ENCODE data around the gene CBARP.
"Not testable (repeated sequence)": the region's sequence is repeated elsewhere in the genome, so short reads cannot be mapped to it uniquely, and the experiment has no call there.

Gene CBARP

DNA sequence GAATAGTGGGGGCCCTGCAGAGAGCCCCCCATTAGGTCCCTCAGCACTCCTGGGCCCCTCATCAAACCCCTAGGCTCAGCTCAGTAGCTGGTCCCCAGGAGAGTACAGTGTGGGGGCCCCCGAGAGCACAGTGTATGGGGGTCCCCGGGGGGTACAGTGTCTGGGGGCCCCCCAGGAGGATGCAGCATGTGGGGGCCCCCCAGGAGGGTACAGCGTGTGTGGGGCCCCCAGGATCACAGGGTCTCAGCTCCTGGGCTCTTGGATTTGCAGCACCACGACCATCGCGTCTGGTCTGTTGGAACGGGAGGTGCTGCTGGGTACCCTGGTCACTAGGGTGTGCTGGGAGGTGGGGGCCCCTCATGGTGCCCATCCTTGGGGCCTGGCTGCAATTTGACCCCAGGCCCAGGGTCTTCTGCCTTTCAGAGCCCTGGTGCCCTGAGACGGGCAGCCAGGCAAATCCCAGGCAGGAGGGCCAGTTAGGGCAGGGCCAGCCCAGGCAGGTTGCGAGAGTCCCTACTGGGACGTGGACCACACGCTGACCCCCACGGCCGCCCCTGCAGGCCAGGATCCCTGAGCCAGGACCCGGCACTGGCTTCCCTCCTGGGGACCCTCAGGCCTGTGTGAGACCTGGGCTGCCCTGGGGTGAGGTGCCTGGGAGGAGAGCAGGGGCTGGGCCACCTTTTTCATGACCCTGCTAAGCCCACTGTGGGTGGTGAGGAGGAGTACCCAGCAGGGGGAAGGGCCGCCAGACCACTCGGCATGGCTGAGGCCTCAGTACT, 13.6 kb downstream of the CBARP start:
- no peak for DNase-seq

DNA sequence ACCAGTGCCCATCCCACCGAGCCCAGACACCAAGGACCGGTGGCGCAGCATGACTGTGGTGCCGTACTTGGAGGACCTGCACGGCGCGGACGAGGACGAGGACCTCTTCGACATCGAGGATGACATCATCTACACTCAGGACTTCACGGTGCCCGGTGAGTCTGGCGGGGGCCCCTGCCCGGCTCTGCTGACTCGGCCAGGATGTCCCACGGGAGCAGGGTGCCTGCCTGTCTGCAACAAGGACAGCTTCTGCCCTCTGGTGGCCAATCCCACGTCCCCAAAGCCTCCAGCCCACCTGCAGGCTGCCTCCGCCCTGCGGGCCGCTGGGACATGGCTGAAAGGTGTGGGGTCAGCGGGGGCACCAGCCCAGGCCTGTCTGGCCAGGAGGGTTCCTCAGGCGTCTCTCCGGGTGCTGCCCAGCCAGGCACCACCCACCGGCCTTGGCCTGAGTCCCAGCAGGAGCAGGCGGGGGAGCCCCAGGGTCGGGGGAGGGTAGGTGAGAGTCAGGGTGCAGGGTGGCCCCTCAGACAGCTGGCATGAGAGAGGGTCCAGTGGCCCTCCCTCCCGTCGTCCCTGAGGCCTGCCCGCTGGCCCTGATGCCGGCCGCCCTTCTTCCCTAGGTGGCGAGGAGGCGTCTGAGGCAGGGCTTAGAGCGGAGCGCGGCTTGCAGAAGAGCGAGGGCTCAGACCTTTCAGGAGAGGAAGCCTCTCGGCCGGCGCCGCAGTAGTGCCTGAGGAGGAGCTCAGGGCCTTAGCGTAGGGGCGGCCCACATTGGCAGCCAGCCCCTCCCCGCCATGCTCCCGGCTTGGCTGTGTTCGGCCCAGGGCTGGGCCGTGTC, 14.6 kb downstream of the CBARP start:
- no peak for DNase-seq

DNA sequence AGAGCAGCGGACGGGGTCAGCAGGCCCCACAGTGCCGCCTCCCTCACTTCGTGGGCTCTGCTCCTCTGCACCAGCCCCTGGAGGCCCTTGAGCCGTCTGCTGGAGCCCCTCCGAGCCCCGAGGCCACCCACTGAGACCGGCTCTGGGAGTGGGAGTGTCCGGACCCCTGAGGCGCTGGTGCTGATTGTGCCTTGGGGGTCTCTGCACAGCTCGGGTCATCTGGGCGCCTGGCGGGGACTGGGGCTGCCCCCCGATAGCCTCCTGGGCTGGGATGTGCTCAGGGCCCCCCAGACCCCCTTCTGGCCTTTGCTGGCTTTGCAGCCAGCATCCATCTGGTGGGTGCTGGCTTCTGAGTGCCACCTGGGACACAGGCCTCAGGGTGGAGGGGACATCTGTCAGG, 15.4 kb downstream of the CBARP start:
- no peak for DNase-seq

DNA sequence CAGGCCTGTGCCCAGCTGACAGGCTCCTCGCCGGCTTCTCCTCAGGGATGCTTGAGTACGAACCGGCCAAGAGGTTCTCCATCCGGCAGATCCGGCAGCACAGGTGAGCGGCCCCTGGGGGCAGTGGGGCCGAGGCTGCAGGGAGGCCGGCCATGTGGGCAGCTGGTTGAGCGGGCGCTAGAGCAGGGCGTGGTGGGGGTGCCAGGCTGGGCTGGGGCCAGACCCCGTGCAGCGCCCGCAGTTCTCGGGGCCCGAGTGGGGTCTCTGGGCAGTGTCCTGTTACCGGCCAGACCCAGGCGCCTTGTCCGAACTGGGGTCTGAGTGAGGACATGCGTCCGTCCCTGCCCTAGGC, 15.9 kb downstream of the CBARP start:
- DNase-seq: no peak

DNA sequence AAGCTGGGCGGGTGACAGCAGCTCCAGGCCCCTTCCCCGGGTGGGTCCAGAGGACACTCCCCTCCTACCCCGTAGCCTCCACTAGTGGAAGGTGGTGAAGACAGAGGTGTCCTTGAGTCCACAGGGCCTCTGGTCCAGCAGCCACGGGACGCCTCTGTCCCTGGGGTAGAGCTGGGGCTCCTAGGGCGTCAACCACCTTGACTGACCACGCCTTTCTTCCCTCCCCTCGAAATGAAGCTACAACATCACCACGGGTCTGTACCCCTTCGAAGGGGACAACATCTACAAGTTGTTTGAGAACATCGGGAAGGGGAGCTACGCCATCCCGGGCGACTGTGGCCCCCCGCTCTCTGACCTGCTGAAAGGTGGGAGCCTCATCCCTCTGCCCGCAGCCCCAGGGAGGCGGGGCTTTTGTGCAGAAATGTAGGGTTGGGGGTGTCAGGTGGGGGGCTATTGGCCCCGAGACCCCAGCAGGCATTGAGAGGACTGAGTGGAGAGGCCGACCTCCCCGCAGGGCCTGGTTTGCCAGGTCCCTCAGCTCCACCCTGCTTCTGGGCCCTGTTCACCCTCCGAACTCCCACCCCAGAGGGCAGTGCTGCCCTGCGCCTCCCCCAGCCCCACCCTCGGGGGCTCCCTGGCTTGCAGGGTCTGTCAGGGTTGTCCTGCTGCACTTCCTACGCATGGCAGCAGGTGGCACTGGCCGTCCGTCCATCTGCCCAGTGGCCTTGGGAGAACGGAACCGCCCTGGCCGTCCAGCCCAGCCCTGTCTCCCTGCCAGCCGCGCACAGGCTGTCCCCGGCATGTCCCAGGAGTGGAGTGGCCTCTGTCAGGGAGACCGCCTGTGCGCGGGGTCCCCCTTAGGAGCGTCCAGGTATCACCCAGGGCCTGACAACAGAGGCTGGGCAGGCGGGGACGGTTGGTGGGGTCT, 16.6 kb downstream of the CBARP start:
- DNase-seq: no peak

DNA sequence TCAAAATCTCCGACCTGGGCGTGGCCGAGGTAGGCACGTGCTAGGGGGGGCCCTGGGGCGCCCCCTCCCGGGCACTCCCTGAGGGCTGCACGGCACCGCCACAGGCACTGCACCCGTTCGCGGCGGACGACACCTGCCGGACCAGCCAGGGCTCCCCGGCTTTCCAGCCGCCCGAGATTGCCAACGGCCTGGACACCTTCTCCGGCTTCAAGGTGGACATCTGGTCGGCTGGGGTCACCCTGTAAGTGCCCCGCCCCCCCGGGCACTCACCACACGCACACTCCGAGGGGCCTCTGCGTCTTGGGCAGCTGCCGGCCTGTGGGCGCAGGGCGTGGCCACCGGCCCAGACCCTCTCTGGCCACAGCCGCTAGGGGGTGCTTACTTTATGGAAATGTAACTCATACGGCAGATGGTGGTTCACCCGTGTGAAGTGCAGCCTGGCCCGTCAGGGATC, 17.3 kb downstream of the CBARP start:
- DNase-seq: no peak

DNA sequence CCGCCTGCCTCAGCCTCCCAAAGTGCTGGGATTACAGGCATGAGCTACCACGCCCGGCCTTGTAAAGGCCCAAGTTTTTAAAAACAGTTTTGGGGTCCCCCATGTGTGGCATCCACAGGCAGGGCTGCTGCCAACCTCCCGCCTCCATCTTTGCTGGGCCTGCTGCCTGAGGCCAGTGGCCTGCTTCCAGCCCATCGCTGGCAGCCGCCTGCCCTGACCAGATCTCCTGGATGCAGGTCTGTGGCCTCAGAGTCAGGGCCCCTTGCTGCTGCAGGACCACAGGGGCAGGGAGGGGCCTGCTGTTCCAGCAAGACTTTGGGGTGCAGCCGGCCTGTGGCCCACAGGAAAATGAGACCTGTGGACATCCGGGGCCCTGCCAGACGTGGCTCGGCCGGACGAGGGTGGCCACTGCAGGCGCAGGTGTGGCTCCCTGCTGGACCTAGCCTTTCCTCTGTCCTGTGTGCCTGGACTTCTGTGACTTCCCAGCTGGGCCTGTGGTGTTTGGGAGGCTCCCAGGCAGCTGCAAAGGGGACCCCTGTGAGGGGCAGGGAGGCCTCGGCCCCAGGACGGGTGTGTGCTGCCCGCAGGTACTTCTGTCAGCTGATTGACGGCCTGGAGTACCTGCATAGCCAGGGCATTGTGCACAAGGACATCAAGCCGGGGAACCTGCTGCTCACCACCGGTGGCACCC, 17.9 kb downstream of the CBARP start:
- DNase-seq: no peak

DNA sequence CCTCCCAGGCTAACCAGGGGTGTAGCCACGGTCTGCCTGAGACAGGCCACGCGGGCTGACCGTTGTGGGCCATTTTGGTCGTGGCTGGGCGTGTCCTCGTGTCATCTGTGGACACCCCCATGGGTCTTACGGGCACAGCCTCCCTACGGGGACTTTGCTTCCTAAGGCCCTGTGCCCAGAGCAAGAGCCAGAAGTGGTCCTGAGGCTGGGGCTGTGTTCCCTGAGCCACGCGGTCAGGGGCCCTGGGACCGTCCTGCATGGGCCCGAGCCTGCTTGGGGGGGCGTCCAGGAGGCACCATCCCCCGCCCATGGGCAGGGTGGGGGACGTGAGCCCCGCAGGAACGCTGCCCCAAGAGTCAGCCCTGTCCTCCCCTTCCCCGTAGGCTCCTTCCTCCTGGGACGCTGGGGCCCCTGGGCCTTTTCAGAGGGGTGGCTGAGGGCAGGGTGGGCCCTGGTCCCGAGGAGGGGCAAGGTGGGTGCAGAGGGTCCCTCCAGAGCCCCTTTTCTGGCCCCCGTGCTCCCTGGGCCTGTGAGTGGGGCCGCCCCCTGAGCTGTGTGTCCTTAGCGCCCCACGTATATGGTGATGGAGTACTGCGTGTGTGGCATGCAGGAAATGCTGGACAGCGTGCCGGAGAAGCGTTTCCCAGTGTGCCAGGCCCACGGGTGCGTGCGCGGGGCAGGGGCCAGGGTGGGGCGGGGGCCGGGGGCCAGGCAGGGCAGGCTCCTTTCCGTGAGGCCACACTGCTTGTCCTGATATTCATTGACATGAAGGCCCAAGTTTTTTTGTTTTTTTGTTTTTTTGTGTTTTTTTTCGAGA, 18.8 kb downstream of the CBARP start:
- no peak for DNase-seq

DNA sequence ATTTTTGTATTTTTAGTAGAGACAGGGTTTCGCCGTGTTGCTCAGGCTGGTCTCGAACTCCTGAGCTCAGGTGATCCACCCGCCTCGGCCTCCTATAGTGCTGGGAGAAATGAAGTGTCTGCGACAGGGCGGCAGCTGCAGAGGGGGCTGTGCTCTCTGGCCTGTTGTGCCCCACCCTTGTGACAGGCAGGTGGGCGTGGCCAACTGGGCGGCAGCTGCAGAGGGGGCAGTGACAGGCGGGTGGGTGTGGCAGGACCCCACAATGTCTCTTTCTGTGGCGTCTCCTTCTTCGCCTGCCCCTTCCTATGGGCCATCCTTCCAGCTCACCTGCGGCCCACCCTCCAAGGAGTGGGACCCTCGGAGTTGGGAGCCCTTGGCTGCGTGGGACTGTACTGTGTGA, 20.4 kb downstream of the CBARP start:
- no peak for DNase-seq

DNA sequence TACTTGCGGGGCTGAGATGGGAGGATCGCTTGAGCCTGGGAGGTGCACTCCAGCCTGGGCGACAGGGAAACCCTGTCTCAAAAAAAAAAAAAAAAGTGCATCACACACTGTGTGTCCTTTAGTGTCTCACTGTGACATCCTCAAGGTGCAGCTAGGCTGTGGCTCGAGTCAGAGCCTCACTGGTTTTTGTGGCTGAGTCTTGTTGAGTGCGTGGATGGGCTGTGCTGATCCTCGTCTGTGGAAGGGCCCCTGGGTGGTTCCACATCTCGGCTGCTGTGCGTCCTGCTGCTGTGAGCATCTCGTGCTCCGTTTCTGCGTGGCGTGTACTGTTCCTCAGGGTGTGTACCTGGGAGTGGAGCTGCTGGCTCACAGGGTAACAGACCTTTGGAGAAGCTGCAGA, 21.0 kb downstream of the CBARP start:
- no peak for DNase-seq

DNA sequence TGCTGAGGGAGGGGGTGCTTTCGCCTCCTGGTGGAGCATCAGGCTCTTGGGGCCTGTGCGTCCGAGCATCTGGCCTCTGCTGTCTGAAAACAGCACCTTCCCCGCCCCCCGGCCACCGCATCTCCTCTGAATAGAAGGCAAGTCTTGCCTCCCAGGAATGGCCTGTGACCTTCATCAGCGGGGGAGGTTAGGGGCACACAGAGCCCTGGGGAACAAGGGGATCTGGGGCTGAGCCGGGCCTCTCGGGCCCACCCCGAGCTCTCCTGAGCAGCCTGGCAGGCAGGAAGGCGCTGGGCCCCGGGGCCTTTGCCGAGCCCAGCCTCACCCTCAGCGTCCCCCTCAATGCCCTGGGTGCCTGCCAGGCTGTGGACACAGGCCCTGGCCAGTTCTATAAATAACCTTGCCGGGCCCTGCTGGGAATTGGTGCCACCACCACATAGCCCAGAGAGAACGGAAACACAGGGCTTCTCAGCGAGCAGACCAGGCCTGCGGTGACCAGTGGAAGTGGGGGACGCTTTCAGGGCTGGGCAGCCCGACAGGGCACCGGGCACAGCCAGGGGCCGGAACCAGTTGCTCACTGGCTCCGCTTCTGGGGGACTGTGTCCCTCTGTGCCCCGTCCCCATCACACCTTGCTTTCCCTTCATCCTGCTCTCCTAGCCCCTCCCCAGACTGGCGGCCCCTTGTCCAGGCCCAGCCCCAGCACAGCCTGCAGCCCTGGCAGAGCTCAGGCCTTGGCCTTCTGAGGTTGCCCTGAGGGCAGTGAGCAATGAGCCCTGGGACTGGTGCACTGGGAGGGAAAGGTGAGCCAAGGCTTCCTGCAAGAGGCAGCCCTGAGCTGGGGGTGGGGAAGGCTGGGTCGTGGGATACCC, 22.7 kb downstream of the CBARP start:
- no peak for DNase-seq

DNA sequence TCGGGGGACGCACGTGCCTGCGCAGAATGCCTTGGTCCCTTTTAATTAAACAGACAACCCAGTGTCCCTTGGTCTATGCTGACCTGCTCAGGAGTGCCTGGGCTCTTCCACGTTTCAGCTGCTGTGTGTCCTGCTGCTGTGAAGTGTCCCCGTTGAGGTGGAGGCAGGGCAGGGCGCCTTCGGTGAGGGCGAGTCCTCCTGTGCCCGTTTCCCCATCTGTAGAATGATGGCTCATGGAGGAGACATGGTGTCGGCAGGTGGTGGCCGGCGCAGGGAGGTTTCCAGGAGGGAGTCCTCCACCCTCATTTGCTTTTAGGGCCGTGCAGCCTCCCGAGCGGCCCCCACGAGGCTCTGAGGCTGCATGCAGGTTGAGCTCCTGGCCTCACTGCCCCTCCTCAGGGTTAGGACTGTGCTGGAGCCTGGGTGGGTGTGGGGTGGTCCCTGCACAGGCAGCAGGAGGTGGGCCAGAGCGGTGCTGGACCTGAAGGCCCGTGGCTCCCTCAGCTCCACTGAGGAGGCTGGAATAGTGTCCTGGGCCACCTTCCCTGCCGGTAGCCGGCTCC, 23.4 kb downstream of the CBARP start:
- no peak for DNase-seq

DNA sequence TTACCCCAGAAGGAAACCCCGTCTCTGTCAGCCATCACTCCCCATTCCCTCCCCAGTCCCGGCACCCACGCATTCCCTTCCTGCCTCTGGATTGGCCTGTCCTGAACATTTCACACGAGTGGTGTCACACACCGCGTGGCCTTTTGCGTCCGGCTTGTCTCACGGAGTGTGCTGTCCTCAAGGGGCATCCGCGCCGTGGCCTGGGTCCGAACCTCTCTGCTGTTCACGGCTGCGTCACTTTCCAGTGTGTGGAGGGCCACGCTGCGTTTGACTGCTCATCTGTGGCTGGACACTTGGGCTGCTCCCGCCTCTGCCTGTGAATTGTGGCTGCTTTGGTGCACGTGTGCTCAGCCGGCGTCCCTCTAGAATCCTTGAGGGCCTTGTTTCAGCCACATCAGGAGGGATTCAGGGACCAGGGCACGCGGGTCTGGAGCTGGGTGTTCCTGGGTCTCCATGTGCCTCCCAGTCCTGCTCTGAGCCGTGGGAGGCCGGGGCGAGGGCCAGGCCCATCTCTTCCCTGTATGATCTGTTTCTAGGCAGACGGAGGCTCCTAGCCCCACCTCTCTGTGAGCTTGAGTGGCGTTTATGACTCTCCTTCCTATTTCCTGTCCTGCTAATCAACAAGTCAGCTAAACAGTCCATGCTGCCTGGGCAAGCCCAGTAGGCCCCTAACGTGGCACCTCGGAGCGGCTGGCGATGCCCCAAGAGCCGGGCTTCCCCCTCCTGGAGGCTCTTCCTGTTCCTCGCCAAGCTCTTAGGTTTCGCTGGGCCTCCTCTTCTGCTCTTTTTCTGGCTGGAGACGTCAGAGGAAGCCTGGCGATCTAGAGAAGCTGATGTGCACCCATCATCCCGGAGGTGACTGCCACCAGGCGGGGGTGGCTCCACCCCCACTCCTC, 24.2 kb downstream of the CBARP start:
- no peak for DNase-seq

DNA sequence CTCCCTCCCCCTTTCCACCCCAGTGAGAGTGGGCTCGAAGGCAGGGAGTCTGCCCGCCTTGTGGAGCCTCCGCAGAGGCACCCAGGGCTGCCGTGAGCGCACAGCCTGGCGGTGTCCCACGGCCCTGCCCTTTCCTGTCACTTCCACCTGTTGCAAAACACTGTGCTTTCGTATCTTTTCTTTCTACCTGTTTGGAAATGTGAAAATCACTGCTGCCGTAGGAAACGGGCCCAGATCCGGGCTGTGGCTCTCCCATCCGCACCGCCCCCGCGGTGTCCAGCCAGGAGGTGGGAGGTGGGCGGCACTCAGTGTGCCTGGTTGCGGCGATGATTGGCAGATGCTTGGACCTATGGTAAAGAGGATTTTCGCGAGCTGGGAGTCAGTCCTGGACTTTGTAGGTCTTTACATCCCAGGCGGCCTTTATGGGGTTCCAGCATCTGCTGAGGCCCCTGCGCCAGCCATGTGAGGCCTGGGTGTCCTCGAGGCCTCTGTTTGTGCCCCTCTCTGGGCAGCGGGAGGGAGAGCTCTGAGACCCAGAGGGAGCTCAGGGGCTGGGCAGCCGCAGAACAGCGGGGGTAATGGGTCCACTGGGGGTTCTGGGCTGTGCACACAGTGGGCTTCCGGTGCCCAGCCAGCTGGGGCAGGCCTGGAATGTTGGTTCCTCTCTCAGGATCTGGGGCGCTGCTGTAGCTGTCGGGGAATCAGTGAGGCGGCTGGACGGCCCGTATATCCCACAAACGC, 26.1 kb downstream of the CBARP start:
- no peak for DNase-seq

DNA sequence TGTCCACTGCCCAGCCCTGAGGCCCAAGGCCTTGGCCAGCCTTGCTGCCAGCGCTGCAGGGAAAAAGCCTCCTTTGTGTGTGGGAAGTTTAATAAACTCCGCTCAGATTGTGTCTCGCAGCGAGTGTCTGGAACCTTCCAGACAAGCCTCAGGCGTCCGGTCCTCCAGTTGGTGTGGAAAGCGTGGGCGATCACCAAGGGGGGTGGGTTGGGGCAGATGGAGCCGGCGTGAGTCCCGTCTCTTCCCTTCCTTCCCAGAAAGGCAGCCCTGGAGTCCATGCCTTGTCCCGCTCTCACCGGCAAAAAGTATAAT, 27.6 kb downstream of the CBARP start:
- no peak for DNase-seq

DNA sequence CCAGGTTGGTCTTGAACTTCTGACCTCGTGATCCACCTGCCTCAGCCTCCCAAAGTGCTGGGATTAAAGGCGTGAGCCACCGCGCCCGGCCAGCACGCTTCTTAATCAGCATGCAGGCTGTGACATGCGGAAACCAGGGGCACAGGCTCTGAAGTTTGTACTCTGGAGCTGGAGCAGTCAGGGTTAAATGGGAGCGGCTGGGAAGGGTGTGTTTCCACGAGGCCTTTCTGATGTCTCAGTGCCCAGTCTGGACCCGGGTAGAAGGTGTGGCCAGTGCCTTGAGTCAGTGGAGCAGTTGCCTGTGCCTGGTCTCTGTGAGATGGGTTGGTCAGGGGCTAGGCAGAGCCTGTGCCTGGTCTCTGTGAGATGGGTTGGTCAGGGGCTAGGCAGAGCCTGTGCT, 29.0 kb downstream of the CBARP start:
- not testable (repeated sequence) for DNase-seq

DNA sequence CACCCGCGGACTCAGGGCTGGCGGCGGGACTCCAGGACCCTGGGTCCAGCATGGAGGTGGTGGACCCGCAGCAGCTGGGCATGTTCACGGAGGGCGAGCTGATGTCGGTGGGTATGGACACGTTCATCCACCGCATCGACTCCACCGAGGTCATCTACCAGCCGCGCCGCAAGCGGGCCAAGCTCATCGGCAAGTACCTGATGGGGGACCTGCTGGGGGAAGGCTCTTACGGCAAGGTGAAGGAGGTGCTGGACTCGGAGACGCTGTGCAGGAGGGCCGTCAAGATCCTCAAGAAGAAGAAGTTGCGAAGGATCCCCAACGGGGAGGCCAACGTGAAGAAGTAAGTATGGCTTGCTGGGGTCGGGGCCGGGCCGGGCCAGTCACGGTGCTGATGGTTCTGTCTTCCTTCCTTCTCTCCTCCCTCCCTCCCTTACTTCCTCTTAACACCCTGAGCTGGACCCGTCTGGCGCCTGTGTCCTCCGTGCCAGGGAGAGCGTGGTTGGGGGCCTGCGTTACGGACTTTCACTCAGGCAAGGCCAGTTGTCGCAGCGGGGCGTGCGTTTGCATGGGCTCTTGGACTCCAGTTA, 30.8 kb downstream of the CBARP start:
- no peak for DNase-seq

DNA sequence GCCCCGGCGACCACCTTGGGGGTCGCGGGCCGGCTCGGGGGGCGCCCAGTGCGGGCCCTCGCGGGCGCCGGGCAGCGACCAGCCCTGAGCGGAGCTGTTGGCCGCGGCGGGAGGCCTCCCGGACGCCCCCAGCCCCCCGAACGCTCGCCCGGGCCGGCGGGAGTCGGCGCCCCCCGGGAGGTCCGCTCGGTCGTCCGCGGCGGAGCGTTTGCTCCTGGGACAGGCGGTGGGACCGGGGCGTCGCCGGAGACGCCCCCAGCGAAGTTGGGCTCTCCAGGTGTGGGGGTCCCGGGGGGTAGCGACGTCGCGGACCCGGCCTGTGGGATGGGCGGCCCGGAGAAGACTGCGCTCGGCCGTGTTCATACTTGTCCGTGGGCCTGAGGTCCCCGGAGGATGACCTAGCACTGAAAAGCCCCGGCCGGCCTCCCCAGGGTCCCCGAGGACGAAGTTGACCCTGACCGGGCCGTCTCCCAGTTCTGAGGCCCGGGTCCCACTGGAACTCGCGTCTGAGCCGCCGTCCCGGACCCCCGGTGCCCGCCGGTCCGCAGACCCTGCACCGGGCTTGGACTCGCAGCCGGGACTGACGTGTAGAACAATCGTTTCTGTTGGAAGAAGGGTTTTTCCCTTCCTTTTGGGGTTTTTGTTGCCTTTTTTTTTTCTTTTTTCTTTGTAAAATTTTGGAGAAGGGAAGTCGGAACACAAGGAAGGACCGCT, 31.5 kb downstream of the CBARP start:
- DNase-seq: no peak
